Osteoblast (primary cell): ENCODE data around the gene SH2B2. TPM values are rescaled to one million over a fixed set of nuclear protein-coding genes. Genes with fewer than 3 reads are reported as not detected.
A peak's percentile ranks its signal among the peaks of the same experiment; 100 is the strongest.

ENCODE experiments used
- DNase-seq: peaks from one replicate; pipeline ENCODE4 v3.0.0; 2011; ENCODE audit warnings: low spot score, mixed read lengths; ENCODE audit not compliant: insufficient read length; ENCODE audit errors: missing footprints
- H2AFZ ChIP-seq: 2 replicates; pipeline ENCODE4 v1.6.0; 2011; ENCODE audit warnings: mild to moderate bottlenecking, low read length
- H3K27ac ChIP-seq: 2 replicates; pipeline ENCODE4 v1.5.1; 2011; ENCODE audit warnings: mild to moderate bottlenecking, low read depth, low read length, moderate library complexity
- H3K27me3 ChIP-seq: 2 replicates; pipeline ENCODE4 v1.6.0; 2012; ENCODE audit warnings: mild to moderate bottlenecking, control low read depth, inconsistent platforms, low read length, moderate library complexity; ENCODE audit not compliant: insufficient read depth
- H3K36me3 ChIP-seq: 2 replicates; pipeline ENCODE4 v1.5.1; 2011; ENCODE audit warnings: mild to moderate bottlenecking, low read length, control low read depth, moderate library complexity; ENCODE audit not compliant: insufficient read depth
- H3K4me1 ChIP-seq: 2 replicates; pipeline ENCODE4 v1.5.1; 2011; ENCODE audit warnings: mild to moderate bottlenecking, low read length, control low read depth, moderate library complexity; ENCODE audit not compliant: insufficient read depth
- H3K4me2 ChIP-seq: 2 replicates; pipeline ENCODE4 v1.6.0; 2011; ENCODE audit warnings: mild to moderate bottlenecking, low read length; ENCODE audit not compliant: insufficient read depth
- H3K4me3 ChIP-seq: fragments of 200-600 bp; sonication (generic); 3 replicates; pipeline ENCODE4 v1.5.1; 2012; ENCODE audit warnings: mild to moderate bottlenecking, low read length, inconsistent platforms; ENCODE audit not compliant: insufficient read depth
- H3K79me2 ChIP-seq: 2 replicates; pipeline ENCODE4 v1.6.0; 2012; ENCODE audit warnings: mild to moderate bottlenecking, low read length, control low read depth, inconsistent platforms; ENCODE audit not compliant: insufficient read depth
- H3K9me3 ChIP-seq: 2 replicates; pipeline ENCODE4 v1.5.1; 2011; ENCODE audit warnings: low read depth, low read length, control low read depth
- H4K20me1 ChIP-seq: 2 replicates; pipeline ENCODE4 v1.6.0; 2012; ENCODE audit warnings: mild to moderate bottlenecking, low read length, control low read depth; ENCODE audit not compliant: insufficient read depth
- CTCF ChIP-seq: IDR thresholded peaks from 2 replicates; pipeline ENCODE4 v1.5.1; 2011; ENCODE audit warnings: mild to moderate bottlenecking, low read depth, low read length, moderate library complexity; ENCODE audit errors: extremely low read depth
- total RNA-seq: library from RNA; depleted of rRNA; stranded (reverse); fragments of >200 nt; gene quantifications from 2 replicates; pipeline ENCODE4 v1.2.3, GENCODE V29; 2012

Gene SH2B2
- total RNA-seq, 1 donor: 2.2 TPM

GRCh38 chr7:102272917-102273748 lies 13.5 kb upstream of the SH2B2 start:
- Histone ChIP-seq H2AFZ (no peak overlapping the region), H3K4me1 (peaks cover 15% of the 10 kb centered on the region), H3K27me3 (no peaks in the 10 kb centered on the region), H3K9me3 (no peaks in the 10 kb centered on the region), H3K27ac (no peak overlapping the region), H4K20me1 (no peaks in the 10 kb centered on the region), H3K79me2 (no peaks in the 10 kb centered on the region), H3K4me3 (no peak overlapping the region), H3K36me3 (no peaks in the 10 kb centered on the region), H3K4me2 (no peak overlapping the region)
- TF ChIP-seq CTCF: no peak
- peak; percentile 66 for DNase-seq

GRCh38 chr7:102273749-102274712 lies 12.6 kb upstream of the SH2B2 start:
- H2AFZ ChIP-seq: no peak overlapping the region
- no peak overlapping the region for H3K4me3 ChIP-seq
- no peak for TF ChIP-seq CTCF
- H3K4me1 ChIP-seq: peaks cover 15% of the 10 kb centered on the region
- H4K20me1 ChIP-seq: no peaks in the 10 kb centered on the region
- no peaks in the 10 kb centered on the region for H3K9me3 ChIP-seq
- no peaks in the 10 kb centered on the region for H3K36me3 ChIP-seq
- no peak overlapping the region for H3K27ac ChIP-seq
- H3K79me2 ChIP-seq: no peaks in the 10 kb centered on the region
- DNase-seq: peak; percentile 95
- H3K27me3 ChIP-seq: no peaks in the 10 kb centered on the region
- H3K4me2 ChIP-seq: no peak overlapping the region

GRCh38 chr7:102275123-102275703 lies 11.5 kb upstream of the SH2B2 start:
- H3K4me1 ChIP-seq: peaks cover 15% of the 10 kb centered on the region
- no peak overlapping the region for H3K4me3 ChIP-seq
- H2AFZ ChIP-seq: no peak overlapping the region
- H3K9me3 ChIP-seq: no peaks in the 10 kb centered on the region
- no peak overlapping the region for H3K27ac ChIP-seq
- no peaks in the 10 kb centered on the region for H4K20me1 ChIP-seq
- H3K36me3 ChIP-seq: no peaks in the 10 kb centered on the region
- DNase-seq: no peak
- H3K4me2 ChIP-seq: no peak overlapping the region
- TF ChIP-seq CTCF: no peak
- no peaks in the 10 kb centered on the region for H3K79me2 ChIP-seq
- no peaks in the 10 kb centered on the region for H3K27me3 ChIP-seq
